ENCODE data around the gene MB. TPM values are rescaled to one million over a fixed set of nuclear protein-coding genes. Genes with fewer than 3 reads are reported as not detected.

MB gene
- total and polyA plus RNA-seq, 9 of the 15 experiments (the other 6 are each of a cell fraction or from before 2014, with no cell fraction given) = not detected

GRCh38 chr22:35660291-35661127 lies 43.4 kb upstream of the MB start:
- H3K4me1 ChIP-seq (replicated peaks in 1 of 2; ENCODE audit: control insufficient read depth in 2 of 2, insufficient read depth in 2 of 2, low read length in 2 of 2) = peaks cover 0 to 20% of the 10 kb centered on the region in 2 experiments; a peak in 2 of 5 replicates
- in situ Hi-C loops (cut with MboI) = no loop called here
- H3K4me2 ChIP-seq (ENCODE audit: insufficient read depth, low read length) = no peak overlapping the region
- 35% methylated on average over 2 of the region's 2 CpGs for WGBS (ENCODE audit: insufficient coverage, low coverage, missing lambda C conversion rate)
- H3K79me2 ChIP-seq (ENCODE audit: control insufficient read depth, insufficient read depth, low read length) = no peaks in the 10 kb centered on the region
- no TSS peak for BruUV-seq (replicated peaks)
- H2AFZ ChIP-seq (ENCODE audit: low read depth, low read length) = no peak overlapping the region
- no peak overlapping the region for H3K4me3 ChIP-seq
- TF ChIP-seq RFX1 (IDR thresholded peaks at IDR 0.05) = 0 out of 2 replicates have a peak, but pooled peaks have one; percentile 8
- TF ChIP-seq ZNF12 (CRISPR knock-in tag; IDR thresholded peaks at IDR 0.05) = peak; percentile 94
- TF ChIP-seq CSDE1 (IDR thresholded peaks at IDR 0.05) = no peak
- TF ChIP-seq ZNF311 (CRISPR knock-in tag; IDR thresholded peaks at IDR 0.05) = no peak
- ATAC-seq (no peak), FAIRE-seq (no peak), DNase-seq (ENCODE audit: extremely low read depth in 1 of 4, low spot score in 3 of 4) (no peak)
- H4K20me1 ChIP-seq (replicated peaks; ENCODE audit: control insufficient read depth, insufficient read depth, low read length) = no peaks in the 10 kb centered on the region
- H3K27ac ChIP-seq (ENCODE audit: extremely low read depth, low read depth, low read length) = no peak overlapping the region
- CTCF ChIA-PET (ENCODE audit: low intra/inter-chr PET ratio) = no interaction called here
- POLR2A ChIA-PET = no interaction called here
- no peak overlapping the region for H3K9ac ChIP-seq (ENCODE audit: insufficient read depth in 1 of 2, low read depth in 2 of 2, low read length in 2 of 2)
- no peaks in the 10 kb centered on the region for H3K27me3 ChIP-seq (ENCODE audit: control insufficient read depth in 2 of 2, insufficient read depth in 2 of 2, low read length in 2 of 2)
- no peaks in the 10 kb centered on the region for H3K9me1 ChIP-seq (ENCODE audit: control insufficient read depth, insufficient read depth, low read length)
- intact Hi-C loops (cut with micrococcal nuclease) = no loop called here
- no peaks in the 10 kb centered on the region for H3K36me3 ChIP-seq (ENCODE audit: control insufficient read depth, insufficient read depth, low read length)
- no peaks in the 10 kb centered on the region for H3K9me3 ChIP-seq (replicated peaks; ENCODE audit: control insufficient read depth, insufficient read depth, low read depth, low read length)
